ENCODE data around the gene RBBP4.

DNA sequence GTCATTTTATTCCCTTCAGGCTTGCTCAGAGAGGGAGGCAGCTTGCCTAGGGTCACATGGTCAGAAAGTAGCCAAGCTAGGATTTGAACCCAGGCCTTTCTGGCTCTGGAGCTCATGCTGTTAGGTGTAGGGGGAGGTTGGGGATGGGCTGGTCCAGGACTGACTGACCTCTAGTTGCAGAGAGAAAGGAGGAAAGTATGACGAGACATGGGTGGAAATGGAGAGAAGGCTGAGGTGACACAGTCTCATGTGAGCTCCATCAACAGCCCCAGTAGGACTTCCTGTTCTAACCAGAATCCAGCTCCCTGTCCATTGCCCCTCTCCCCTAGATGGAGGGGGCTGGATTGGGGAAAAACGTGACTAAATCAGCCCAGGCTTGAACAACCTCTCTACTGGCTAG, 67.0 kb downstream of the RBBP4 start:
- no peak for TF ChIP-seq PITX1 (CRISPR knock-in tag; IDR thresholded peaks at IDR 0.05)
- no peak for TF ChIP-seq SOX6 (IDR thresholded peaks at IDR 0.05)
- no peak for TF ChIP-seq SOX6 (CRISPR knock-in tag; IDR thresholded peaks at IDR 0.05)
- TF ChIP-seq, protein P1, sequence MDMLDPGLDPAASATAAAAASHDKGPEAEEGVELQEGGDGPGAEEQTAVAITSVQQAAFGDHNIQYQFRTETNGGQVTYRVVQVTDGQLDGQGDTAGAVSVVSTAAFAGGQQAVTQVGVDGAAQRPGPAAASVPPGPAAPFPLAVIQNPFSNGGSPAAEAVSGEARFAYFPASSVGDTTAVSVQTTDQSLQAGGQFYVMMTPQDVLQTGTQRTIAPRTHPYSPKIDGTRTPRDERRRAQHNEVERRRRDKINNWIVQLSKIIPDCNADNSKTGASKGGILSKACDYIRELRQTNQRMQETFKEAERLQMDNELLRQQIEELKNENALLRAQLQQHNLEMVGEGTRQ (IDR thresholded peaks at IDR 0.05; ENCODE audit: low read depth, low read length) = no peak
- TF ChIP-seq, protein P1 (CRISPR knock-in tag; IDR thresholded peaks at IDR 0.05; ENCODE audit: borderline replicate concordance) = no peak
- TF ChIP-seq RFX5 (IDR thresholded peaks at IDR 0.05; ENCODE audit: low read depth, low read length) = no peak
- TF ChIP-seq, protein P2, sequence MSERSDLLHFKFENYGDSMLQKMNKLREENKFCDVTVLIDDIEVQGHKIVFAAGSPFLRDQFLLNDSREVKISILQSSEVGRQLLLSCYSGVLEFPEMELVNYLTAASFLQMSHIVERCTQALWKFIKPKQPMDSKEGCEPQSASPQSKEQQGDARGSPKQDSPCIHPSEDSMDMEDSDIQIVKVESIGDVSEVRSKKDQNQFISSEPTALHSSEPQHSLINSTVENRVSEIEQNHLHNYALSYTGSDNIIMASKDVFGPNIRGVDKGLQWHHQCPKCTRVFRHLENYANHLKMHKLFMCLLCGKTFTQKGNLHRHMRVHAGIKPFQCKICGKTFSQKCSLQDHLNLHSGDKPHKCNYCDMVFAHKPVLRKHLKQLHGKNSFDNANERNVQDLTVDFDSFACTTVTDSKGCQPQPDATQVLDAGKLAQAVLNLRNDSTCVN (CRISPR knock-in tag; IDR thresholded peaks at IDR 0.05; ENCODE audit: borderline replicate concordance) = no peak
- TF ChIP-seq, protein P3, sequence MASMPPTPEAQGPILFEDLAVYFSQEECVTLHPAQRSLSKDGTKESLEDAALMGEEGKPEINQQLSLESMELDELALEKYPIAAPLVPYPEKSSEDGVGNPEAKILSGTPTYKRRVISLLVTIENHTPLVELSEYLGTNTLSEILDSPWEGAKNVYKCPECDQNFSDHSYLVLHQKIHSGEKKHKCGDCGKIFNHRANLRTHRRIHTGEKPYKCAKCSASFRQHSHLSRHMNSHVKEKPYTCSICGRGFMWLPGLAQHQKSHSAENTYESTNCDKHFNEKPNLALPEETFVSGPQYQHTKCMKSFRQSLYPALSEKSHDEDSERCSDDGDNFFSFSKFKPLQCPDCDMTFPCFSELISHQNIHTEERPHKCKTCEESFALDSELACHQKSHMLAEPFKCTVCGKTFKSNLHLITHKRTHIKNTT (CRISPR knock-in tag; IDR thresholded peaks at IDR 0.05) = no peak
- TF ChIP-seq YEATS4 (CRISPR knock-in tag; IDR thresholded peaks at IDR 0.05; ENCODE audit: borderline replicate concordance) = no peak
- no peak for TF ChIP-seq ETV5 (CRISPR knock-in tag; IDR thresholded peaks at IDR 0.05; ENCODE audit: borderline replicate concordance)
- TF ChIP-seq, protein P4, sequence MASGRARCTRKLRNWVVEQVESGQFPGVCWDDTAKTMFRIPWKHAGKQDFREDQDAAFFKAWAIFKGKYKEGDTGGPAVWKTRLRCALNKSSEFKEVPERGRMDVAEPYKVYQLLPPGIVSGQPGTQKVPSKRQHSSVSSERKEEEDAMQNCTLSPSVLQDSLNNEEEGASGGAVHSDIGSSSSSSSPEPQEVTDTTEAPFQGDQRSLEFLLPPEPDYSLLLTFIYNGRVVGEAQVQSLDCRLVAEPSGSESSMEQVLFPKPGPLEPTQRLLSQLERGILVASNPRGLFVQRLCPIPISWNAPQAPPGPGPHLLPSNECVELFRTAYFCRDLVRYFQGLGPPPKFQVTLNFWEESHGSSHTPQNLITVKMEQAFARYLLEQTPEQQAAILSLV (CRISPR knock-in tag; IDR thresholded peaks at IDR 0.05; ENCODE audit: borderline replicate concordance) = no peak
- TF ChIP-seq ZNF24 (IDR thresholded peaks at IDR 0.05) = no peak
- TF ChIP-seq, protein P5, sequence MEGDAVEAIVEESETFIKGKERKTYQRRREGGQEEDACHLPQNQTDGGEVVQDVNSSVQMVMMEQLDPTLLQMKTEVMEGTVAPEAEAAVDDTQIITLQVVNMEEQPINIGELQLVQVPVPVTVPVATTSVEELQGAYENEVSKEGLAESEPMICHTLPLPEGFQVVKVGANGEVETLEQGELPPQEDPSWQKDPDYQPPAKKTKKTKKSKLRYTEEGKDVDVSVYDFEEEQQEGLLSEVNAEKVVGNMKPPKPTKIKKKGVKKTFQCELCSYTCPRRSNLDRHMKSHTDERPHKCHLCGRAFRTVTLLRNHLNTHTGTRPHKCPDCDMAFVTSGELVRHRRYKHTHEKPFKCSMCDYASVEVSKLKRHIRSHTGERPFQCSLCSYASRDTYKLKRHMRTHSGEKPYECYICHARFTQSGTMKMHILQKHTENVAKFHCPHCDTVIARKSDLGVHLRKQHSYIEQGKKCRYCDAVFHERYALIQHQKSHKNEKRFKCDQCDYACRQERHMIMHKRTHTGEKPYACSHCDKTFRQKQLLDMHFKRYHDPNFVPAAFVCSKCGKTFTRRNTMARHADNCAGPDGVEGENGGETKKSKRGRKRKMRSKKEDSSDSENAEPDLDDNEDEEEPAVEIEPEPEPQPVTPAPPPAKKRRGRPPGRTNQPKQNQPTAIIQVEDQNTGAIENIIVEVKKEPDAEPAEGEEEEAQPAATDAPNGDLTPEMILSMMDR (CRISPR knock-in tag; IDR thresholded peaks at IDR 0.05) = no peak
- no peak for TF ChIP-seq ZNF780A (CRISPR knock-in tag; IDR thresholded peaks at IDR 0.05)
- no peak for TF ChIP-seq XRCC5 (optimal IDR thresholded peaks at IDR 0.05; ENCODE audit: low read length)
